ENCODE data around the gene ABCB10. TPM values are rescaled to one million over a fixed set of nuclear protein-coding genes. Genes with fewer than 3 reads are reported as not detected.

The ABCB10 gene
- total RNA-seq, 2 experiments from 2014 or later, result 16.4 to 27.2 TPM

GRCh38 chr1:229529639-229530038, 28.9 kb downstream of the ABCB10 start:
- ChIA-PET CTCF (ENCODE audit: unreplicated experiment) (no interaction called here), POLR2A (interaction anchor here (0.9 to 1.9 kb wide), 3 partner anchors 9 to 753 kb away, joined by 3 to 9 read pairs (median 6); partner anchors contain the start of gene ABCB10)
- Histone ChIP-seq H2AFZ (ENCODE audit: low read length) (no peak overlapping the region), H3K79me2 (ENCODE audit: insufficient read depth, low read depth, low read length) (no peaks in the 10 kb centered on the region), H3K9me3 (ENCODE audit: low read length) (no peaks in the 10 kb centered on the region), H4K20me1 (ENCODE audit: insufficient read depth, low read length) (no peaks in the 10 kb centered on the region), H3K36me3 (ENCODE audit: insufficient read depth, low read length) (peaks cover 50% of the 10 kb centered on the region), H3K4me1 (ENCODE audit: insufficient read depth, low read length, poor library complexity, severe bottlenecking) (no peaks in the 10 kb centered on the region), H3K4me3 (ENCODE audit: low read depth, low read length, poor library complexity, severe bottlenecking) (no peak overlapping the region), H3K9me2 (ENCODE audit: insufficient read depth, low read length) (no peaks in the 10 kb centered on the region), H3K4me2 (ENCODE audit: low read length) (no peak overlapping the region), H3K27ac (ENCODE audit: low read depth, low read length, poor library complexity, severe bottlenecking) (no peak overlapping the region)
- TF ChIP-seq EZH2phosphoT487 (IDR thresholded peaks at IDR 0.05; ENCODE audit: borderline replicate concordance, low read depth, low read length) (no peak), CTCF (conservative IDR thresholded peaks at IDR 0.05; ENCODE audit: low read length) (no peak)
- no TSS peak for BruUV-seq (replicated peaks)
- DNase-seq (ENCODE audit: low spot score), result no peak
- intact Hi-C loops (cut with micrococcal nuclease; ENCODE audit: unreplicated experiment), result no loop called here

- Histone ChIP-seq H3K4me3 (ENCODE audit: low read depth, low read length, poor library complexity, severe bottlenecking) (no peak overlapping the region), H2AFZ (ENCODE audit: low read length) (no peak overlapping the region), H3K4me1 (ENCODE audit: insufficient read depth, low read length, poor library complexity, severe bottlenecking) (no peaks in the 10 kb centered on the region), H3K79me2 (ENCODE audit: insufficient read depth, low read depth, low read length) (no peaks in the 10 kb centered on the region), H3K9me2 (ENCODE audit: insufficient read depth, low read length) (no peaks in the 10 kb centered on the region), H4K20me1 (ENCODE audit: insufficient read depth, low read length) (no peaks in the 10 kb centered on the region), H3K27ac (ENCODE audit: low read depth, low read length, poor library complexity, severe bottlenecking) (no peak overlapping the region), H3K4me2 (ENCODE audit: low read length) (no peak overlapping the region), H3K36me3 (ENCODE audit: insufficient read depth, low read length) (peaks cover 49% of the 10 kb centered on the region), H3K9me3 (ENCODE audit: low read length) (no peaks in the 10 kb centered on the region)
- no TSS peak for BruUV-seq (replicated peaks)
- no peak for DNase-seq (ENCODE audit: low spot score)
- intact Hi-C loops (cut with micrococcal nuclease; ENCODE audit: unreplicated experiment), result no loop called here
- TF ChIP-seq CTCF (conservative IDR thresholded peaks at IDR 0.05; ENCODE audit: low read length) (no peak), EZH2phosphoT487 (IDR thresholded peaks at IDR 0.05; ENCODE audit: borderline replicate concordance, low read depth, low read length) (no peak)
- ChIA-PET POLR2A (interaction anchor here (0.6 to 1.1 kb wide), 7 partner anchors 18 to 787 kb away, joined by 3 to 5 read pairs (median 3); no protein-coding TSS in a partner anchor), CTCF (ENCODE audit: unreplicated experiment) (no interaction called here)
Measured at GRCh38 chr1:229526695-229527094, 31.8 kb downstream of the ABCB10 start.

- no peaks in the 10 kb centered on the region for H3K79me2 ChIP-seq (ENCODE audit: insufficient read depth, low read depth, low read length)
- DNase-seq (ENCODE audit: low spot score), result no peak
- POLR2A ChIA-PET, result no interaction called here
- H3K9me3 ChIP-seq (ENCODE audit: low read length), result no peaks in the 10 kb centered on the region
- intact Hi-C loops (cut with micrococcal nuclease; ENCODE audit: unreplicated experiment), result no loop called here
- no peak overlapping the region for H3K27ac ChIP-seq (ENCODE audit: low read depth, low read length, poor library complexity, severe bottlenecking)
- peaks cover 30% of the 10 kb centered on the region for H3K36me3 ChIP-seq (ENCODE audit: insufficient read depth, low read length)
- BruUV-seq (replicated peaks), result no TSS peak
- no peak overlapping the region for H2AFZ ChIP-seq (ENCODE audit: low read length)
- H3K4me2 ChIP-seq (ENCODE audit: low read length), result no peak overlapping the region
- H3K4me1 ChIP-seq (ENCODE audit: insufficient read depth, low read length, poor library complexity, severe bottlenecking), result no peaks in the 10 kb centered on the region
- TF ChIP-seq CTCF (conservative IDR thresholded peaks at IDR 0.05; ENCODE audit: low read length) (no peak), EZH2phosphoT487 (IDR thresholded peaks at IDR 0.05; ENCODE audit: borderline replicate concordance, low read depth, low read length) (no peak)
- no peak overlapping the region for H3K4me3 ChIP-seq (ENCODE audit: low read depth, low read length, poor library complexity, severe bottlenecking)
- H3K9me2 ChIP-seq (ENCODE audit: insufficient read depth, low read length), result no peaks in the 10 kb centered on the region
- no peaks in the 10 kb centered on the region for H4K20me1 ChIP-seq (ENCODE audit: insufficient read depth, low read length)
- CTCF ChIA-PET (ENCODE audit: unreplicated experiment), result no interaction called here
Measured at GRCh38 chr1:229523052-229523451, 35.5 kb downstream of the ABCB10 start.

All from OCI-LY7 (cell line).